GM12892 (cell line): Measurements from ENCODE around the gene PTPN4. TPM values are rescaled to one million over a fixed set of nuclear protein-coding genes. Genes with fewer than 3 reads are reported as not detected.

ENCODE experiments used
- DNase-seq: peaks from one replicate; pipeline ENCODE4 v3.0.0; 2011; ENCODE audit not compliant: insufficient read length
- FAIRE-seq: peaks from 2 replicates; lab custom pipeline; 2011; peaks lifted over from hg19 to GRCh38; lab: Jason Lieb, UNC
- POLR2A ChIP-seq: IDR thresholded peaks from 2 replicates; pipeline ENCODE4 v1.6.1; 2011; ENCODE audit warnings: low read depth, low read length, control low read depth
- POLR2AphosphoS5 ChIP-seq: IDR thresholded peaks from 2 replicates; pipeline ENCODE4 v1.6.1; 2011; ENCODE audit warnings: low read depth, low read length, control low read depth
- TAF1 ChIP-seq: IDR thresholded peaks from 2 replicates; pipeline ENCODE4 v1.6.1; 2011; ENCODE audit warnings: low read depth, mild to moderate bottlenecking, control low read depth, low read length, borderline replicate concordance
- polyA plus RNA-seq: library from polyadenylated mRNA; unstranded; fragments of >200 nt; gene quantifications from one replicate; pipeline ENCODE4 v1.2.1, GENCODE V29; 2012; ENCODE audit warnings: missing spikeins, inconsistent platforms; ENCODE audit not compliant: missing spikeins

The PTPN4 gene, protein sequence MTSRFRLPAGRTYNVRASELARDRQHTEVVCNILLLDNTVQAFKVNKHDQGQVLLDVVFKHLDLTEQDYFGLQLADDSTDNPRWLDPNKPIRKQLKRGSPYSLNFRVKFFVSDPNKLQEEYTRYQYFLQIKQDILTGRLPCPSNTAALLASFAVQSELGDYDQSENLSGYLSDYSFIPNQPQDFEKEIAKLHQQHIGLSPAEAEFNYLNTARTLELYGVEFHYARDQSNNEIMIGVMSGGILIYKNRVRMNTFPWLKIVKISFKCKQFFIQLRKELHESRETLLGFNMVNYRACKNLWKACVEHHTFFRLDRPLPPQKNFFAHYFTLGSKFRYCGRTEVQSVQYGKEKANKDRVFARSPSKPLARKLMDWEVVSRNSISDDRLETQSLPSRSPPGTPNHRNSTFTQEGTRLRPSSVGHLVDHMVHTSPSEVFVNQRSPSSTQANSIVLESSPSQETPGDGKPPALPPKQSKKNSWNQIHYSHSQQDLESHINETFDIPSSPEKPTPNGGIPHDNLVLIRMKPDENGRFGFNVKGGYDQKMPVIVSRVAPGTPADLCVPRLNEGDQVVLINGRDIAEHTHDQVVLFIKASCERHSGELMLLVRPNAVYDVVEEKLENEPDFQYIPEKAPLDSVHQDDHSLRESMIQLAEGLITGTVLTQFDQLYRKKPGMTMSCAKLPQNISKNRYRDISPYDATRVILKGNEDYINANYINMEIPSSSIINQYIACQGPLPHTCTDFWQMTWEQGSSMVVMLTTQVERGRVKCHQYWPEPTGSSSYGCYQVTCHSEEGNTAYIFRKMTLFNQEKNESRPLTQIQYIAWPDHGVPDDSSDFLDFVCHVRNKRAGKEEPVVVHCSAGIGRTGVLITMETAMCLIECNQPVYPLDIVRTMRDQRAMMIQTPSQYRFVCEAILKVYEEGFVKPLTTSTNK
- 9.9 TPM for polyA plus RNA-seq

GRCh38 chr2:119759451-119760236 is at the start of gene PTPN4:
PTPN4 (plus strand) TSS chr2:119759922; CDS start chr2:119809854, 49,932 bp downstream.
- DNase-seq = peak; percentile 88
- FAIRE-seq = peak; percentile 100
- TF ChIP-seq TAF1 = peak; percentile 71; the same call in 1 of the 2 replicates
- peak; percentile 87 for TF ChIP-seq POLR2AphosphoS5
- TF ChIP-seq POLR2A = peak; percentile 85

- FAIRE-seq (no peak), DNase-seq (no peak)
These were observed 49.4 kb upstream of the PTPN4 start for GRCh38 chr2:119710281-119710680.

DNA sequence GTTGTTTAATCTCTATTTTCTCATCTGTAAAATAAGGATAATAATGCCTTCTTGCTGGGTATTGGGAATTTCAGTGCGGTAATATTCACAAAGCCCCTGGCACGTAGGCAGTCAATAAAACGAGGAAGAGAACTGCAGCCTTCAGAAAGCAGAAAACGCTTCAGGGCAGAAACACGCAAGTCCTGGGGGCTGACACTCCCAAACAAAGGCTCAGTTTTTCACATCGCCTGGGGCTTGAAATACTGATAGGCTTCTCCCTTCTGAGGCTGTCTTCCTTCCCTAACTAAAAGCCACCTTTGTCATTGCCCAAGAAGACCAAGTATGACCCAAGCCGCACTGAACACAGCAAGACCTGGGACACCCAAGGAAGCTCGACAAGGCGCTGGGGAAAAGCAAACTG is 48.4 kb upstream of the PTPN4 start:
- DNase-seq (no peak), FAIRE-seq (no peak)
- TF ChIP-seq POLR2AphosphoS5 (no peak), TAF1 (no peak), POLR2A (no peak)

More at GRCh38 chr2:119710281-119710680, 49.4 kb upstream of the PTPN4 start:
- TF ChIP-seq TAF1 = no peak
- TF ChIP-seq POLR2A = no peak
- TF ChIP-seq POLR2AphosphoS5 = no peak

- no peak for FAIRE-seq
- TF ChIP-seq POLR2A = no peak
- TF ChIP-seq TAF1 = no peak
- no peak for TF ChIP-seq POLR2AphosphoS5
- DNase-seq = no peak
These were observed 47.2 kb upstream of the PTPN4 start for GRCh38 chr2:119712571-119712970.

- DNase-seq (no peak), FAIRE-seq (no peak)
- no peak for TF ChIP-seq TAF1
- TF ChIP-seq POLR2A = no peak
- TF ChIP-seq POLR2AphosphoS5 = no peak
These were observed 45.8 kb upstream of the PTPN4 start for GRCh38 chr2:119713819-119714490.

DNA sequence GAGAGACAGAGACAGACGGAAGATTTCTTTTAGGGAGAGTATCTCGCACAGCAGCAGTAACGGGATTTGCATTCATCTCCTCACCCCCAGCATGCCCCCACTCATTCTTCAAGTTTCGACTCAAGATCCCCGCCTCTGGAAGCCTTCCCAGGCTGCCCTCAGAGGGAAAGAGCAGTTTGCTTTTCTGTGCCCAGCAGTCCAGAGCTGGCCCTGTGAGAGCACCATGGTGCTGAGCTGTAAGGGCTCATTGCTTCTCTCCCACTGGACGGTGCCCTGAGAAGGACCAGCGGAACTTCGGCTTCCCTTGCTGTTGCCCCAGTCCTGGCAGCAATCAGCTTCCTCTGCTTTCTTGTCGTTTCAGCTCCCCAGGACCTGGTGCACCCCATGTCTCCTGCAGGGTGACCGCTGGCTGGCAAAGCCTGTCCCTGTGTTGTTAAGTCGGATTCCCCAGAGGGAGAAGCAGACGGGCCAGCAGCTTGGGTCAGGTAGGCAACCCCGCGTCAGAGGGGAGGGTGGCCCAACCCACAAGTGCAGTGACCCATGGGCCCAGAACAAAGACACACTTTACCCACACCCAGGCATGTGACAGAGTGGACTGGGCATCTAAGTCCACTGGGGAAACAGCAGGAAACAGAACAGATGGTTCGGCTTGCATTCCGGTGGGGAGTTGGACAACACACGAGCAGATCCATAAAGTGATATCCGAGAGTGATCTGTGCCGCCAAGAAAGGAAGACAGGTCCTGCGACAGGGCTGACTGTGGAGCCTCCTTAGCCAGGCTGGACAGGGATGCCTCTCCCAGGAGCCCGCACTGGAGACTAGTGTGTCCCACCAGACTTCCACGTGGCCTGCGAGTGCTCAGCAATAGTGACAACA is 44.1 kb upstream of the PTPN4 start:
- TF ChIP-seq POLR2A (no peak), TAF1 (no peak)
- DNase-seq = no peak
- no peak for FAIRE-seq

- FAIRE-seq (no peak), DNase-seq (no peak)
- TF ChIP-seq POLR2AphosphoS5 = no peak
- TF ChIP-seq TAF1 = no peak
- no peak for TF ChIP-seq POLR2A
These were observed 43.4 kb upstream of the PTPN4 start for GRCh38 chr2:119716284-119716672.

- FAIRE-seq (no peak), DNase-seq (no peak)
- TF ChIP-seq TAF1 (no peak), POLR2AphosphoS5 (no peak), POLR2A (no peak)
These were observed 41.0 kb upstream of the PTPN4 start for GRCh38 chr2:119718501-119719260.

DNA sequence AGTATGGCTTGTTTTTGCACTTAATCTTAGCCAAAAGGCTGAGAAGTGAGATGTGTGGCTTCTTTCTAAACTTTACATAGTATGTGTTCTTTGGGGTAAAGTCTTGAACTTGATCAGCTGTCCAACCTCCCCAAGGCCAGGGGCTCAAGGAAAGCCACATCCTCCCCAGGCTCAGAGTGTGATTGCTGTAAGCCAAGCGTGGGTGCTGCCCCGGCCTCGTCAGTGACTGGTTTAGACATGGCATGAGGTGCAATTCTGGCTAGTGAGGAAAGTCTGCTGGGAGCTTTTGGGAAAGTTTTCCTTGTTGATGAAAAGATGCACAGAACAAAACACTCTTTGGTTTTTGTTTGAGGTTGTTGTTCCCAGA is 40.5 kb upstream of the PTPN4 start:
- FAIRE-seq = no peak
- no peak for DNase-seq
- TF ChIP-seq POLR2AphosphoS5 (no peak), POLR2A (no peak), TAF1 (no peak)
